Lung (tissue), 12 donors: ENCODE results near the gene CLDN9. TPM values are rescaled to one million over a fixed set of nuclear protein-coding genes. Genes with fewer than 3 reads are reported as not detected.

Experiments
- ATAC-seq: fragments of 200-7000 bp; cut with Tn5 transposase; one replicate; pipeline ENCODE4 v1.9.1; 2020; ENCODE audit warnings: moderate number of reproducible peaks; ENCODE audit not compliant: insufficient read depth, low FRiP score
- DNase-seq, 3 donors: peaks; one replicate each; pipeline ENCODE4 v3.0.0-alpha.2; 2013 to 2017
- H3K27ac ChIP-seq, 2 donors: one replicate each; pipeline ENCODE4 v1.5.1; 2013; ENCODE audit warnings: mild to moderate bottlenecking in 2 of 2, moderate library complexity in 2 of 2, control low read depth in 1 of 2, inconsistent platforms in 1 of 2, low read depth in 1 of 2, low read length in 1 of 2
- H3K27me3 ChIP-seq, 3 donors: one replicate each; pipeline ENCODE4 v1.5.1; 2013; ENCODE audit warnings: low read length in 2 of 3; ENCODE audit not compliant: control insufficient read depth in 3 of 3, insufficient read depth in 3 of 3
- H3K36me3 ChIP-seq, 4 donors: one replicate each; pipeline ENCODE4 v1.5.1; 2013; ENCODE audit warnings: low read length in 4 of 4, mild to moderate bottlenecking in 1 of 4, moderate library complexity in 1 of 4; ENCODE audit not compliant: control insufficient read depth in 4 of 4, insufficient read depth in 4 of 4
- H3K4me1 ChIP-seq, 5 donors: one replicate each; pipeline ENCODE4 v1.5.1; 2013; ENCODE audit warnings: low read length in 5 of 5, mild to moderate bottlenecking in 2 of 5, moderate library complexity in 1 of 5; ENCODE audit not compliant: control insufficient read depth in 5 of 5, insufficient read depth in 5 of 5
- H3K4me3 ChIP-seq: one replicate; pipeline ENCODE4 v1.5.1; 2013; ENCODE audit warnings: mild to moderate bottlenecking, control low read depth, moderate library complexity
- H3K9ac ChIP-seq, 2 donors: one replicate each; pipeline ENCODE4 v1.5.1; 2013; ENCODE audit warnings: low read length in 2 of 2, control low read depth in 1 of 2; ENCODE audit not compliant: insufficient read depth in 1 of 2
- H3K9me3 ChIP-seq, 4 donors: one replicate each; pipeline ENCODE4 v1.5.1; 2013; ENCODE audit warnings: low read length in 3 of 4, mild to moderate bottlenecking in 1 of 4, moderate library complexity in 1 of 4; ENCODE audit not compliant: control insufficient read depth in 4 of 4, insufficient read depth in 3 of 4
- CTCF ChIP-seq: IDR thresholded peaks from 2 replicates; pipeline ENCODE4 v1.5.1; 2012; ENCODE audit warnings: mild to moderate bottlenecking; ENCODE audit errors: control extremely low read depth, extremely low read depth
- WGBS, 2 donors: extraction: QIAGEN DNeasy Blood & Tissue Kit; methylation state at CpG; one replicate each; pipeline ENCODE4 v1.1.7; 2013; 5-methylcytosine and 5-hydroxymethylcytosine counted together
- polyA plus RNA-seq, 2 donors: library from polyadenylated mRNA; stranded (reverse); fragments of 200-250 nt; gene quantifications; one replicate each; pipeline ENCODE4 v1.2.1, GENCODE V29; 2013
- total RNA-seq, 2 donors: library from RNA; depleted of rRNA in 1 of 2; stranded (reverse); fragments of >200 nt in 1 of 2; gene quantifications; one replicate each; pipeline ENCODE4 v1.2.1, GENCODE V29; 2014 to 2021
- donor health status: control.
- donor health status: control.
- donor health status: Bipolar disorder and iron deficiency.
- donor health status: healthy.
- donor health status: DM: yes; HTN: yes; CAD: no.

Gene CLDN9
- total and polyA plus RNA-seq, 4 donors, result 0.91 to 5.3 (median 1.3) TPM

GRCh38 chr16:2971134-2971984 is 41.4 kb upstream of the CLDN9 start:
- Histone ChIP-seq H3K36me3 (no peaks in the 10 kb centered on the region), H3K9me3 (no peaks in the 10 kb centered on the region), H3K27me3 (peaks cover 4 to 11% (median 6%) of the 10 kb centered on the region in 3 donors), H3K4me3 (no peak overlapping the region), H3K27ac (no peak overlapping the region), H3K9ac (no peak overlapping the region), H3K4me1 (peaks cover 0 to 43% (median 3%) of the 10 kb centered on the region in 5 donors)
- WGBS, 2 donors, result 96 to 97% methylated on average over 35 of the region's 35 CpGs
- no peak for TF ChIP-seq CTCF
- ATAC-seq (no peak), DNase-seq (peak in 1 of 3 donors; percentile 11)

- TF ChIP-seq CTCF, result no peak
- Histone ChIP-seq H3K9me3 (no peaks in the 10 kb centered on the region), H3K4me3 (no peak overlapping the region), H3K27me3 (peaks cover 4 to 11% (median 6%) of the 10 kb centered on the region in 3 donors), H3K27ac (no peak overlapping the region), H3K9ac (no peak overlapping the region), H3K4me1 (peaks cover 0 to 43% (median 3%) of the 10 kb centered on the region in 5 donors), H3K36me3 (no peaks in the 10 kb centered on the region)
- WGBS, 2 donors, result 81 to 86% methylated on average over 15 of the region's 15 CpGs
- no peak for ATAC-seq
- no peak for DNase-seq
Observed at GRCh38 chr16:2971985-2972784, 40.5 kb upstream of the CLDN9 start.

GRCh38 chr16:2973093-2973492 is 39.6 kb upstream of the CLDN9 start:
- ATAC-seq (no peak), DNase-seq (peak; percentile 87 to 94 (median 89))
- WGBS, 2 donors, result 87 to 92% methylated on average over 5 of the region's 5 CpGs
- TF ChIP-seq CTCF, result no peak
- no peaks in the 10 kb centered on the region for H3K9me3 ChIP-seq
- no peaks in the 10 kb centered on the region for H3K36me3 ChIP-seq
- peaks cover 0 to 5% (median 3%) of the 10 kb centered on the region in 3 donors for H3K27me3 ChIP-seq
- H3K9ac ChIP-seq, result no peak overlapping the region
- peaks cover 0 to 43% (median 10%) of the 10 kb centered on the region in 5 donors for H3K4me1 ChIP-seq
- no peak overlapping the region for H3K27ac ChIP-seq
- H3K4me3 ChIP-seq, result no peak overlapping the region
